Measurements from ENCODE around the gene STAT6.
A peak's percentile ranks its signal among the peaks of the same experiment; 100 is the strongest.

Gene STAT6

DNA sequence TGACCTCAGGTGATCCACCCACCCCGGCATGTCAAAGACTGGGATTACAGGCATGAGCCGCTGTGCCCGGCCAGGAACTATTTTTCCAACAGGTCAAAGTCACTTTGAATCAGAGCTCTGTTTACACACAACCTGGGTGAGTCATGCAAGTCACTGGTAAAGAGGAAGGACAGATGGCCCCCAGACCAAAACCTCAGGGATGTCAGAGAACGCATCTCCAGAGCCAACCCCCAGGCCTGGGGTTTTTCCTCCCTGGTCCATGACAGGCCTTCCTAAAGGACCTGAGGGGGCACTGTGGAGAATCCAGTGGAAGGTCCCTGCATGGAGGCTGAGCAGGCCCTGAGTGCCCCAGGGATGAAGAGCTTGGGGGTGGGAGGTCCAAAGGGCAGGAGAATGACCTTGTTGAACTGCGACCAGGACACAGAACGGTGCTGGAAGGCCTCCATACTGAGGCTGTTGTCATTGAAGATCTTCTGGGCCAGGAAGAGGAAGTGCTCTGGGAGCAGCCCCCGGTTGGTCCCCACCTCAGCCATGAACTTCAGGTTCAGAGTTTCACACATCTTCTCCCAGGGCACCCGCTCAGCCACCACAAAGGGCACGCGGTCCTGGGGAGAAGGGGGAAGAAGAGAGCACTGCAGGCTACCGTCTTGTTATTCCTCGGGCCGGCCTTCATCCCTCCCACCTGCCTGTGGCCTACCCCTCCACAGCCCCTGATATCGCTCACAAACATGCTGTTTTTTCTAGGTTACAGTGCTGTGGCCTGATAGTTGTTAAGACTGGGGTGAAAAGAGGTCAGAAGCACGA lies 9.1 kb downstream of the STAT6 start:
- DNase-seq (ENCODE audit: low read depth in 2 of 2, low spot score in 1 of 2), result no peak

DNA sequence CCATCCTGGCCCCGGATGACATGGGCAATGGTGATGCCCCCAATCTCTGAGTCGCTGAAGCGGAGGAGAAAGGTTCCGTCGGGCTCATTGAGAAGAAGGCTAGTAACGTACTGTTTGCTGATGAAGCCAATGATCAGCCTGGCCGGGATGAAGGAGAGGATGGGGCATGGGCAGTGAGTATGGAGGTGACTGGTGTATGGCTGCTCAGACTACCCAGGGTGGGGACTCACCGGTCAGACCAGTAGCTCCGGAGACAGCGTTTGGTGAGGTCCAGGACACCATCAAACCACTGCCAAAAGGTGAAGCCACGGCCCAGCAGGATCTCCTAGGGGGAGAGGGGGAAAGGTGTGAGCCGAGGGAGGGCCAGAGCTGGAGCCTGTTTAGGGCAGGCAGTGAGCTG lies 11.4 kb downstream of the STAT6 start:
- DNase-seq (ENCODE audit: low read depth in 2 of 2, low spot score in 1 of 2), result no peak

DNA sequence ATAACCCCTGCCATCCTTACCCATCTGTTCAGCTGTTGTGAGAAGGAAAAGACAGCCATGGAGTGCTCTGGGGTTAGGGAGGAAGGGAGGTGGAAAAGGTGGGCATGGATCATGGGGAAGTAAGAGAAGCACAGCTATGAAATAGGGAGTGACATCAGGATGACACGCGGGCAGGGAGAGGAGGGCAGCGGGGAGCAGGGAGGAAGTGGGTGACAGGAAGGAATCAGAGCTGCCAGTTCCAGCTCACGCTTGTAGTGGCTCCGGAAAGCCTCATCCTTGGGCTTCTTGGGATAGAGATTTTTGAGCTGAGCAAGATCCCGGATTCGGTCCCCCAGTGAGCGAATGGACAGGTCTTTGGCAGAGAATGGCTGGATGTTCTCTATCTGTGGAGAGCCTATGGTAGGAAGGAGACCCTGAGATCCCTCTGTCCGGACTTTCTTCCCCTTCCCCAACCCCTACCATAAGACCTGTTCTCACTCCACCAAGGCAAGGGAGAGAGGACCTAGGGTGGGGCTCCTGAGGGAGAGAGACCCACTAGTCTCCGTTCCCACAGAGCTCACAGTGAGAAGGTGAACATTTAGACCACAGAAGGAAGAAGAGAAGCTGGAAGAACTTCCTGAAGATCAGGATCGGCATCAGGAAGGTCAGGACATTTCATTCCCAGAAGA lies 12.0 kb downstream of the STAT6 start:
- no peak for DNase-seq (ENCODE audit: low read depth in 2 of 2, low spot score in 1 of 2)

DNA sequence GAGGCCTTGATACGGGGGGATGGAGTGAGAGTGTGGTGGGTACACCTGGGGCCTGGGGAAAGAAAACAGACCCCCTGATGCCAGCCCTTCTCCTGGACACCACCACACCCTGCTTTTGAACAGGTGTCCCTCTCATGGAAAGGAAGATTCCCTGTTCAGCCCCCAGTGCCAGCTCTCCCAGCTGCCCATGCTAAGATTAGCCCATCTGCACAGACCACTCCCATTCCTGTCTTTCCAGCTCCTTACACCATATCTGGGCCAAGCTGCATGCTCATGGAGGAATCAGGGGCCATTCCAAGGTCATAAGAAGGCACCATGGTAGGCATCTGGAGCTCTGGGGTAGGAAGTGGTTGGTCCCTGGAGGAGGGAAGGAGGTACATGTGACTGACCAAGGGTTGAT lies 12.6 kb downstream of the STAT6 start:
- no peak for DNase-seq (ENCODE audit: low read depth in 2 of 2, low spot score in 1 of 2)

DNA sequence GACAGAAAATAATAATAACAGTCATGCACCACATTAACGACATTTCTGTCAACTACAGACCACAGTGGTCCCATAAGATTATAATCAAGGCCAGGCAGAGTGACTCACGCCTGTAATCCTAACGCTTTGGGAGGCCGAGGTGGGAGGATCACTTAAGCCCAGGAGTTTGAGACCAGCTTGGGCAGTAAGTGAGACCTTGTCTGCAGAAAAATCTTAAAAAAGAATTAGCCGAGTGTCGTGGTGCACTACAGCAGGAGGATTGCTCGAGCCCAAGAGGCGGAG lies 13.7 kb downstream of the STAT6 start:
- DNase-seq (ENCODE audit: low read depth in 2 of 2, low spot score in 1 of 2), result no peak

DNA sequence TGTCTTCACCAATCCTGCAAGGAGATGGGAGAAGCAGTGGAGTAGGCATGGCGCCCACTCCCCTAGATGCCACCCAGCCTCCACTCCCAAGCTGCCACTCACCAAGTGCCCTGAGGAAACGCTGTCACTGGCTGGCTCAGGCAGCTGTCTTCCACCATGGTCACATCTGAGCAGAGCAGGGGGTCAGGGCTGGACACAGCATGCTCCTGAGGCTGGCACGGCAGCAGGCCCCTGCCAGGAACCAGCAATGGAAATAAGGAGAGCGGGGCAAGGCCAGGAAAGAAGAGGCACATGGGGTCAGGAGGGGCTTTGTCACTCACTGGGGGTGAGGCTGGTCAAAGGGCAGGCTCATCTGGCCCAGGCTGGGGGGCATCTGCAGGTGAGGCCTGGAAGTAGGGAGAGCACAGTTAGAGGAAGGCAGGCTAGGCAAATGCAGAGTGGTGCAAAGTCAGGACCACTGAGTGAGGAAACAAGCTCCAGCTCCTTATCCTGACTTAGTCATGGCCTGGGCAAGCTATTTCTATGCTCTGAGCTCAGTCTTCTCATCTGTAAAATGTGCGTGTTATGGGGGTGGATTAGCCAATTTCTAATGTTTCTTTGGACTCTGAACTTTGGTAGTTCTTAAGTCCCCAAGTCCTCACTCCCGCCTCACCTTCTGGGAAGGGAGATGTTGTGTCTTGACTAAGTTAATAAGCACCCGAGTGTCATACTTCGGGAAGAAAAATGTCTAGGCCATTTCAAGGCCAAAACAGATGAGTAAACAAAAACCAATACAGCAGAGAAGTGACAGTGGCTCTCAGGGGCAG lies 14.2 kb downstream of the STAT6 start:
- DNase-seq (ENCODE audit: low read depth in 2 of 2, low spot score in 1 of 2), result no peak

DNA sequence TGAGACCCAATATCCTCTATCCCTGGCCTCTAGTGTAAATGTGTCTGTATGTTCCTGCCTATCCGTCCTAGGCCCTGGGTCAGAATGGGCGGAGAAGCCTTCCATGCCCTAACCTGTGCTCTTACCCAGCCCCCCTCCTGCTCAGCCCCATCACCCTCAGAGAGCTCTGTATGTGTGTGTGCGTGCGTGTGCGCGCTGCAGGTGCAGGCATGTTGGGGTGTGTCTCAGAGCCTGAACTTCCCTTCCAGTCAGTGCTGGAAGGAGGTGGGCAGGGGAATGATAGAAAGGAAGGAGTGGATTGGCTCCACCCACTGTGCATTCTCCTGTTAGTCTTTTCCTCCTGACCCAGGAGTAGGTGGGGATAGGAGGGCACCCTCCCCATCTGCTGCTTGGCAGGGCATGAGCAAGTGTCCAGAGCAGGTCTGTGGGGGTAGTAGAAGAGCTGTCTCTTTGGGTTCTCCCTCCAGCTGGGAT lies 15.0 kb downstream of the STAT6 start:
- DNase-seq (ENCODE audit: low read depth in 2 of 2, low spot score in 1 of 2), result no peak

DNA sequence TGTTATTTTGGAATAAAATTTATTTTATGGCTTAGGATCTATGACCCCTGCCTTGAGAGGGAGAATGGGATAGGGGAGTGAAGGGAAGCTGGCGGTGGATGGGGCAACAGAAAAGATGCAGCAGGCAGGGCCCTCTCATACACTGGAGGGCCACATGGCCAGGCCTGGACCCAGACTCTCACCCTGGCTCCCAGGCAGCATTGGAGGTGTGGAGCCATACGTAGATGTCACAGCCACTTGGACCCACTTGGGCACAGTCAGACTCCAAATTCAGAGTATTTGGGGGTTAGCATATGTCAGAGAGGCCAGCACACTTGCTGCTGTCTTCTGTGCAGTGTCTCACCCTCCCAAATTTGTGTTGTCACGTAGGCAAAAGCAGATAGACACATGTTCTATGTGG lies 15.7 kb downstream of the STAT6 start:
- DNase-seq (ENCODE audit: low read depth in 2 of 2, low spot score in 1 of 2), result no peak

DNA sequence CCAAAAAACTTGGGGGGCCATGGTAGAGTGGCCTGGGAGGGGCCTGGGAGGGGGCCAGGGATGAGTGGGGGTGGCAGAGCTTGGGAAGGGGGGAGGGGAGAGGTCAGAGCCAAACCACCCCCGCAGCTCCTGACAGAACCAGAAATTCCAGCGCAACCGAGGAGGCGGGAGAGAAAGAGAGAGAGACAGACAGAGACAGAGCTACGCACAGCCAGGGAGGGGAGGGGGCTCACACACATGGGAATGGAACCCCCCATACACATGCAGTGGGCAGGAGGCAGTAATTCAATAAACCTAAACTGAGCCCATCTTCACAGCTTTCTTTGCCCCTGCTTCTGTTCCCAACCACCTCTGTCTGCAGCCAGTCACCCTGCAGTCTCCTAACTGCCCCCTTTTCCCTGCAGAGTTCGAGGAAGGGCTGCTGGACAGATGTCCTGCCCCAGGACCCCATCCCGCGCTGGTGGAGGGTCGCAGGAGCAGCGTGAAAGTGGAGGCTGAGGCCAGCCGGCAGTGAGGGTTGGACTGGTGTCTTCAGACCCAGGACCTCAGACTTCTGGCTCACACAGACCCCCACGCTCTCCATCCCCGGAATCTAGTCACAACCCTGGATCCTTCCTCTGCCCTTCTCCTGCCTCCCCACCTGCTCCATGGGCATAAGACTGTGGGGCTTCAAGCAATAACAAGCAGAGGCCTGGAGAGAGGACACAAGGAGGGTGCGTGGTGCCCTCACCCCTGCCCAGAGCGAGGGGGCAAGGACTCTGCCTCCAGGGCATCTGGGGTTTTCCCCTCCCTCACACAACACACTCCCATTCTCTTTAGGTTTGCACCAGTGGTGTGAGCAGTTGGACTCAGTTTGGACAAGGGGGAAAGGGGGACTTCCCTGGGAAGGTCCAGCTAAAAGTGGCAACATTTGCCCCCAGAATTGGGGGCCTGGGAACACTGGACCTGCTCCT lies 16.7 kb downstream of the STAT6 start:
- no peak for DNase-seq (ENCODE audit: low read depth in 2 of 2, low spot score in 1 of 2)

DNA sequence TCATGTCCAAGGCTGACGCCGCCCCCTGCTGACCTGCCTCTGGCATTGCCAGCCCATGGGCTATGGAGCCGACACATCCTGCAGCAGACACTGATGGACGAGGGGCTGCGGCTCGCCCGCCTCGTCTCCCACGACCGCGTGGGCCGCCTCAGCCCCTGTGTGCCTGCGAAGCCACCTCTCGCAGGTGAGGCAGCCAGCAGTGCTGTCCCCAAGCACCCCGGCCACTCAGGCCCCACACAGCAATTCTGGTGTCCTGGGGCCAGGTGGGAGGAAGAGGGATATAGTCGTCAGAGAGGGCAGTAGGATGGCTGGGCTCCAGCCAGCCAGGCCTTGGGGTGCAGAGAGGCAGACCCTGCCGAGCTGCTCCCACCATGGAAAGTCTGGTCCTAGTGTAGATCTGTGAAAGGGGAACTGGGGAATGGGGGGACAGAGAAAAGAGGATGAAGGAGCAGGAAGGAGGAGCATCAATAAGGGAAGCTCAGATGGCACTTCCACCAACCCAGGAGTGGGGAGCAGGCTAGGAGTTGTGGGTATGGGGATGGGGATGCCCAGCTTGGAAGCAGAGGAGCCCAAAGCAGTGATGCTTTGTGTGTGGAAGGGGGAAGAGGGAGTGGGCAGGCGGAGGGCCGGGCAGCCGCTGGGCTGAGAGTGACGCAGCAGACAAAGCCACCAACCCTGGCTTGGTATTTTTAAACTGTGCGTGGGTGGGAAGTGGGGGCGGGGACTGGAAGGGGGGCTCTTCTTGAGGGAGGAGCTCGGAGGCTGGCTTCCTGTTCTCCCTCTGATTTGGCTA lies 17.6 kb downstream of the STAT6 start:
- peak; percentile 69 to 77 for DNase-seq (ENCODE audit: low read depth in 2 of 2, low spot score in 1 of 2)

DNA sequence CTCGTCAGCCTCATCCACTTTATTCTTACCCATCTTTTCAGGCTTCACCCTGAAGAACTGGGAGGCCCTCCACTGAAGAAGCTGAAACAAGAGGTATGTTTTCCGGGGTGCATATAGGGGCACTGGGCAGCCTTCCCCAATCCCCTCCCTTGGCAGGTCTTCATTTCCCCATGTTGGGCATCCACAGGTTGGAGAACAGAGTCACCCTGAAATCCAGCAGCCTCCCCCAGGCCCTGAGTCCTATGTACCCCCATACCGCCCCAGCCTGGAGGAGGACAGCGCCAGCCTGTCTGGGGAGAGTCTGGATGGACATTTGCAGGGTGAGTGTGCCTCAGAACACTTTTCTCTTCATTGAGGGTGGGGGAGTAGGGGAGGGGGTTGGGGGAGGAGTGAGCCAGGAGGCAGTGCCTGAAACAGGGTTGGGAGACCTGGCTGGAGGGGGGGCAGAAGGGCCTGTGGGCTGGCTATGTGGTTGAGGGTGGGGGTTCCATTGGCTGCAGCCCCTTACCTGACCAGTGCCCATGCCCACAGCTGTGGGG lies 18.2 kb downstream of the STAT6 start:
- no peak for DNase-seq (ENCODE audit: low read depth in 2 of 2, low spot score in 1 of 2)

DNA sequence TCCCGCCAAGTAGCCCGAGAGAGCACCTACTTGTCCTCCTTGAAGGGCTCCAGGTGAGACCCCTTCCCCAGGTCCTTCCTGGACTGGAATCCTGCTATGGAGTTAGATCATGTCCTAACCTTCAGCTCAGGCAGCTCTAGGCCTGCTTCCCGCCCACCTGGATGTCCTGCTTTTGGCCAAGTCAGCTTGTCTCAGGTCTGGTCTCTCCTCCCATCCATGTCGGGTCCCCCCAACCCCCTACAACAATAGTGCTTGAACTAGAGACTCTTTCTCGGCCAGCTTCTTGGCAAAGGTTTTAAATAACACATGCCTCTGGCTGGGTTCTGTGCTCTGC lies 18.7 kb downstream of the STAT6 start:
- DNase-seq (ENCODE audit: low read depth in 2 of 2, low spot score in 1 of 2), result no peak

DNA sequence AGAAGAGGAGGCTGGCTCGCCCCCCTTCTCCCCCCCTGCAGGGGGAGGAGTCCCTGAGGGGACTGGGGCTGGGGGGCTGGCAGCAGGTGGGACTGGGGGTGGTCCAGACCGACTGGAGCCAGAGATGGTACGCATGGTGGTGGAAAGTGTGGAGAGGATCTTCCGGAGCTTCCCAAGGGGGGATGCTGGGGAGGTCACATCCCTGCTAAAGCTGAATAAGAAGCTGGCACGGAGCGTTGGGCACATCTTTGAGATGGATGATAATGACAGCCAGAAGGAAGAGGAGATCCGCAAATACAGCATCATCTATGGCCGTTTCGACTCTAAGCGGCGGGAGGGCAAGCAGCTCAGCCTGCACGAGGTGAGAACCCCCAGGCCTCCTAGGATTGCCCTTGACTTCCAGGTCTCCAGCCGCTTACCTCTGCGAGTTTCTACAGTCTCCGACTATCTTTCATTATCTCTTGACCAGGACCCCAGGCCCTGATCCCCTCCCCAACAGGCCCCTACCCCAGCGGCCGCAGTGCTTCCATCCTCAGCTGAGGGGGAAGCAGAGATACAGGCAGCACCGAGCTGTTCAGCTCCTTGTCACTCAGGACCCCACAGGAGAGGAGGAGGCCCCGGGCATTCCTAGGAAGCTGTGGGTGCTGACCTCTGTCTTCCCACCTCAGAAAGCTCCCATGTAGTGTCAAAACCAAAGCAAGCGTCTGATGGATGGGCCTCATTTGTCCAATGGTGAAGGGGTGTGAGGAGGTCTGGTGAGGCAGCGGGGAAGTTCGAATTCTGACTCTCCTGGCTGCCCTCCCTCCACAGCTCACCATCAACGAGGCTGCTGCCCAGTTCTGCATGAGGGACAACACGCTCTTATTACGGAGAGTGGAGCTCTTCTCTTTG lies 19.3 kb downstream of the STAT6 start:
- no peak for DNase-seq (ENCODE audit: low read depth in 2 of 2, low spot score in 1 of 2)

DNA sequence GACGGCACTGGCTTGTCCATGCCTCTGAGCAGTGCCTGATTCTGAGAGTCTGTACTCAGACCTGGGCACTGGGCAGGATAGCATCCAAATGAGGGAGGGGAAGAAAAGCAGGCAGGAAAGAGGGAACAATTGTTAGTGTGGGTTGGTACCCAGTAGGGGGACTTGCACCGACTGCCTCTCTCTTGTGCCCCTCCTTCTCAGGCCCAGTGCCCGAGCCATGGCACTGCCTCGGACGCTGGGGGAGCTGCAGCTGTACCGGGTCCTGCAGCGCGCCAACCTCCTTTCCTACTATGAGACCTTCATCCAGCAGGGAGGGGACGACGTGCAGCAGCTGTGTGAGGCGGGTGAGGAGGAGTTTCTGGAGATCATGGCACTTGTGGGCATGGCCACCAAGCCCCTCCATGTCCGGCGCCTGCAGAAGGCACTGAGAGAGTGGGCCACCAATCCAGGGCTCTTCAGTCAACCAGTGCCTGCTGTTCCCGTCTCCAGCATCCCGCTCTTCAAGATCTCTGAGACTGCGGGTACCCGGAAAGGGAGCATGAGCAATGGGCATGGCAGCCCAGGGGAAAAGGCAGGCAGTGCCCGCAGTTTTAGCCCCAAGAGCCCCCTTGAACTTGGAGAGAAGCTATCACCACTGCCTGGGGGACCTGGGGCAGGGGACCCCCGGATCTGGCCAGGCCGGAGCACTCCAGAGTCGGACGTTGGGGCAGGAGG lies 20.1 kb downstream of the STAT6 start:
- no peak for DNase-seq (ENCODE audit: low read depth in 2 of 2, low spot score in 1 of 2)

DNA sequence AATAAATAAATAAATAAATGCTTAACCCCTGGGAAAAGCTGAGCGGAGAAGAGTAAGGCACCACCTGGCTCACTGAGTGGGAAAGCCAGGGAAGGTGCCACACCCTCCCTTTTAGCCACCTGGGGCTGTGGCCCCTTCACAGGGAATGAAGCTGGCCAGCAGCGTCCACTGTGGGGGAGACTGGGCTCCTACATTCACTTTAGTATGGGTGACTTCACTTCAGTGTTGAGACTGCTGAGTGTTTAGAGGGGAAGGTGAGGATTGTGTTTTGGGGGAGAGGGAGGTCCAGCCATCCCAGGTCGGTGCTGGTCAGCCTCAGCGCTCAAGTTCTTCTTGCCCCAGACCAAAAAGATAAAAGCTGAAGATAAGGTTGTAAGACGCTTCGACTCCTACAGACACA lies 20.7 kb downstream of the STAT6 start:
- DNase-seq (ENCODE audit: low read depth in 2 of 2, low spot score in 1 of 2), result no peak

DNA sequence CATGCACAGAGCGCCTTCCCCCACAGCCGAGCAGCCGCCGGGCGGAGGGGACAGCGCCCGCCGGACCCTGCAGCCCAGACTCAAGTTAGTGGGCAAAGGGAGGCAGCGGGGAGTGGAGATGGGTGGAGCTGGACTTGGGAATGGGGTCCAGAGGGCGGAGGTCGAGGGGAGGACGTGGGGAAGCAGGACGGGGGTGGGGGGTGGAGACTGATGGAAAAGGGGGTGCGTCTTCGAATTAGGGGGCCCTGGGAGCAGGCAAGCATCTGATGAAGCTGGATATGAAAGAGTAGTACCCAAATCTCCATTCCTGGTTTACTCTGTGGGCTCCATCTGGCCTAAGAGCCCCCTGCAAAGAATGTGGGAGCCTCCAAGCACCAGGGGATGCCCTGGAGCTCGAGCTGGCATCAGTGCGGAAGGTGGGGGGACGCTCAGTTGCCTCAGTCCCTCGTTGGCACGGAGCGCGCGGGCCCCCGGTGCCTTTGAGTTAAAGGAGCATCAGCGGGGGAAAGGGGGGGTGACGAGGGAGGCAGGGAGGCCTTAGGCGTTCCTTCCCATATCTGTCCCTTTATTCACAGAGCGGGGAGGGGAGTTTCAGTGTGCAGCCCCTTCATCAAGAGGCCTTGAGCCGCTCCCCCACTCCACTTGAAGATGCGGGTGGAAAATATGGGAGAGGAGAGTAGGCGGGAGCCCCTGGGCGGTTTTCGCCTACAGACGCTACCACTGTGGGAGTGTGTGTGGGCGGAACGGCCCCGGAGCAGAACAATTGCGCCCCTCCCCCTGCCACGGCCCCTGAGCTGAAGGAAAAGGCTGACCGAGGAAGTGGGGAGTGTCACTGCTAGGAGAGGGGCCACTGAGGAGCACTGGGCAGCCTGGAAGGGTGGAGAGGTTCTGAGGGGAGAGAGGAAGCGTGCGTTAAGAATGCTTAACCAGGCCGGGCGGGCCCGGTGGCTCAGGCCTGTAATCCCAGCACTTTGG lies 21.6 kb downstream of the STAT6 start:
- DNase-seq (ENCODE audit: low read depth in 2 of 2, low spot score in 1 of 2), result no peak
